ENCODE measurements around the gene FBXO10. TPM values are rescaled to one million over a fixed set of nuclear protein-coding genes. Genes with fewer than 3 reads are reported as not detected.

FBXO10 gene
- total and polyA plus RNA-seq, 2 of the 8 experiments (the other 6 are each of a cell fraction or from before 2014, with no cell fraction given) = 13.1 to 13.9 TPM

- H2BK15ac ChIP-seq (ENCODE audit: low read length) = no peak overlapping the region
- POLR2A ChIA-PET (ENCODE audit: partially characterized antibody) = no interaction called here
Observed at GRCh38 chr9:37617832-37618231, 41.7 kb upstream of the FBXO10 start.

More at GRCh38 chr9:37617832-37618231, 41.7 kb upstream of the FBXO10 start:
- WGBS, 2 experiments (ENCODE audit: extremely low coverage in 1 of 2, insufficient coverage in 1 of 2, insufficient read length in 1 of 2, insufficient replicate concordance in 2 of 2, low coverage in 1 of 2, low lambda C conversion rate in 2 of 2, missing lambda C conversion rate in 1 of 2) = 83% methylated on average over 4 of the region's 4 CpGs; no CpG with 5 or more reads in 1 of the 2 experiments
- no peak overlapping the region for H2BK5ac ChIP-seq (ENCODE audit: low read depth, low read length)
- no peaks in the 10 kb centered on the region for H3K79me1 ChIP-seq (ENCODE audit: low read depth, low read length)
- no peak overlapping the region for H2AK5ac ChIP-seq (ENCODE audit: low read depth, low read length)
- no peaks in the 10 kb centered on the region for H3K36me3 ChIP-seq (ENCODE audit: control insufficient read depth in 2 of 4, insufficient read depth in 4 of 4, low read length in 3 of 4)
- no peak overlapping the region for H4K8ac ChIP-seq (ENCODE audit: extremely low read depth, insufficient read depth, low read length)
- H3K4me2 ChIP-seq (ENCODE audit: insufficient read depth in 1 of 2, low read depth in 2 of 2, low read length in 2 of 2) = no peak overlapping the region
- H3K4me3 ChIP-seq (ENCODE audit: extremely low read depth in 1 of 4, insufficient read depth in 2 of 4, low read depth in 3 of 4, low read length in 4 of 4) = no peak overlapping the region
- H2BK12ac ChIP-seq (ENCODE audit: low read depth, low read length) = no peak overlapping the region
- no peak overlapping the region for H2BK20ac ChIP-seq (ENCODE audit: low read length)
- no peak overlapping the region for H3K23ac ChIP-seq (ENCODE audit: insufficient read length)
- no peak overlapping the region for H3K56ac ChIP-seq (replicated peaks; ENCODE audit: insufficient read length, low read depth, low read length)
- no peaks in the 10 kb centered on the region; a peak in 1 of 4 replicates for H3K79me2 ChIP-seq (ENCODE audit: control insufficient read depth in 1 of 2, insufficient read depth in 2 of 2, low read length in 2 of 2)
- H3K4me1 ChIP-seq (replicated peaks in 1 of 4; ENCODE audit: control insufficient read depth in 3 of 4, insufficient read depth in 4 of 4, low read length in 3 of 4) = no peaks in the 10 kb centered on the region
- H4K5ac ChIP-seq (ENCODE audit: insufficient read length, low read depth, low read length) = no peak overlapping the region
- no peaks in the 10 kb centered on the region for H3K27me3 ChIP-seq (replicated peaks in 1 of 4; ENCODE audit: control insufficient read depth in 3 of 4, extremely low read depth in 1 of 4, insufficient read depth in 3 of 4, low read length in 3 of 4)
- CTCF ChIA-PET (ENCODE audit: partially characterized antibody) = interaction anchor here (0.9 kb wide), 1 partner anchor 23 kb away, joined by 3 read pairs; no protein-coding TSS in a partner anchor
- H3K14ac ChIP-seq (ENCODE audit: insufficient read length) = no peak overlapping the region
- H4K20me1 ChIP-seq (replicated peaks in 1 of 2; ENCODE audit: control insufficient read depth in 1 of 2, insufficient read depth in 2 of 2, low read length in 2 of 2) = no peaks in the 10 kb centered on the region
- no peak for FAIRE-seq
- H4K91ac ChIP-seq (replicated peaks; ENCODE audit: insufficient read length, low read length) = no peak overlapping the region
- H2BK120ac ChIP-seq (replicated peaks; ENCODE audit: low read depth, low read length) = no peak overlapping the region
- no peak overlapping the region for H2AFZ ChIP-seq (ENCODE audit: low read length)
- no peak for DNase-seq (ENCODE audit: low read depth in 1 of 2, low spot score in 2 of 2)
- no peak for TF ChIP-seq TAF7 (optimal IDR thresholded peaks at IDR 0.05; ENCODE audit: borderline replicate concordance, low read depth, low read length)
- no peak for TF ChIP-seq RAD21 (IDR thresholded peaks at IDR 0.05 in 1 of 2, conservative IDR thresholded peaks at IDR 0.05 in 1 of 2; ENCODE audit: low read depth in 2 of 2, low read length in 2 of 2)
- no peak for TF ChIP-seq E2F6 (IDR thresholded peaks at IDR 0.05)
- TF ChIP-seq HDAC6 (IDR thresholded peaks at IDR 0.05; ENCODE audit: low read depth, low read length) = no peak
- TF ChIP-seq SUZ12 (IDR thresholded peaks at IDR 0.05; ENCODE audit: low read length) = no peak
- TF ChIP-seq PHF8 (conservative IDR thresholded peaks at IDR 0.05; ENCODE audit: low read depth, low read length) = no peak
- no peak for TF ChIP-seq CHD1 (IDR thresholded peaks at IDR 0.05; ENCODE audit: low read depth, low read length)
- no peak for TF ChIP-seq KDM1A (IDR thresholded peaks at IDR 0.05; ENCODE audit: borderline replicate concordance, low read length)
- H3K4ac ChIP-seq (replicated peaks; ENCODE audit: insufficient read length, low read depth, low read length) = no peak overlapping the region
- H3K23me2 ChIP-seq (ENCODE audit: low read depth, low read length) = no peaks in the 10 kb centered on the region
- no peak overlapping the region for H3K18ac ChIP-seq (ENCODE audit: extremely low read depth, low read length)
- no peak overlapping the region for H3K27ac ChIP-seq (ENCODE audit: low read depth, low read length)
- H3K9ac ChIP-seq (replicated peaks in 1 of 4; ENCODE audit: extremely low read depth in 1 of 4, low read depth in 3 of 4, low read length in 3 of 4) = no peak overlapping the region
- H3K9me3 ChIP-seq (ENCODE audit: insufficient read depth in 2 of 2, low read depth in 1 of 2, low read length in 1 of 2) = no peaks in the 10 kb centered on the region
